ENCODE results near the gene TBC1D10A. TPM values are rescaled to one million over a fixed set of nuclear protein-coding genes. Genes with fewer than 3 reads are reported as not detected.

TBC1D10A gene
- total and polyA plus RNA-seq, 7 donors: 2.2 to 4.8 (median 3.2) TPM

GRCh38 chr22:30247561-30247960 is 79.2 kb downstream of the TBC1D10A start:
- intact Hi-C loops (cut with DNase I): no loop called here
- DNase-seq (no peak), ATAC-seq (no peak)
- Histone ChIP-seq H3K27me3 (ENCODE audit: insufficient read depth in 3 of 3, low read length in 2 of 3) (peaks cover 0 to 51% (median 16%) of the 10 kb centered on the region in 3 donors), H3K4me3 (no peak overlapping the region), H3K27ac (no peak overlapping the region), H3K9me3 (no peaks in the 10 kb centered on the region), H3K36me3 (ENCODE audit: insufficient read depth in 1 of 2, low read depth in 1 of 2) (no peaks in the 10 kb centered on the region), H3K4me1 (peaks cover 4% of the 10 kb centered on the region)
- no peak for TF ChIP-seq CTCF (IDR thresholded peaks at IDR 0.05)
- 78 to 85% (median 82%) methylated on average over 11 of the region's 11 CpGs for WGBS, 3 donors

- no peak for TF ChIP-seq CTCF (IDR thresholded peaks at IDR 0.05)
- peaks cover 4% of the 10 kb centered on the region for H3K4me1 ChIP-seq
- no peaks in the 10 kb centered on the region for H3K36me3 ChIP-seq (ENCODE audit: insufficient read depth in 1 of 2, low read depth in 1 of 2)
- no peak overlapping the region for H3K27ac ChIP-seq
- 33 to 37% (median 33%) methylated on average over 15 of the region's 15 CpGs for WGBS, 3 donors
- H3K4me3 ChIP-seq: peak overlapping the region; percentile 61
- H3K27me3 ChIP-seq (ENCODE audit: insufficient read depth in 3 of 3, low read length in 2 of 3): peaks cover 0 to 51% (median 18%) of the 10 kb centered on the region in 3 donors
- no peaks in the 10 kb centered on the region for H3K9me3 ChIP-seq
- intact Hi-C loops (cut with DNase I): no loop called here
- ATAC-seq: no peak
- DNase-seq: no peak
Observed at GRCh38 chr22:30246814-30247376, 79.8 kb downstream of the TBC1D10A start.

GRCh38 chr22:30245985-30246813 is 80.5 kb downstream of the TBC1D10A start, which contains the start of gene LIF:
LIF (minus strand) TSS chr22:30246759; CDS start chr22:30246695, 64 bp downstream.
- H3K27me3 ChIP-seq (ENCODE audit: insufficient read depth in 3 of 3, low read length in 2 of 3): peaks cover 0 to 51% (median 18%) of the 10 kb centered on the region in 3 donors
- H3K27ac ChIP-seq: no peak within 1 kb of the TSS
- 1 to 4% (median 2%) methylated on average over 42 to 64 of the region's 64 CpGs for WGBS, 3 donors
- intact Hi-C loops (cut with DNase I): no loop called here
- no peaks in the 10 kb centered on the region for H3K36me3 ChIP-seq (ENCODE audit: insufficient read depth in 1 of 2, low read depth in 1 of 2)
- peaks cover 4% of the 10 kb centered on the region for H3K4me1 ChIP-seq
- no peak for TF ChIP-seq CTCF (IDR thresholded peaks at IDR 0.05)
- no peak for DNase-seq
- H3K9me3 ChIP-seq: no peaks in the 10 kb centered on the region
- peak in 2 of 4 donors; percentile 15 to 58 for ATAC-seq
- peak within 1 kb of the TSS; percentile 61 for H3K4me3 ChIP-seq

DNA sequence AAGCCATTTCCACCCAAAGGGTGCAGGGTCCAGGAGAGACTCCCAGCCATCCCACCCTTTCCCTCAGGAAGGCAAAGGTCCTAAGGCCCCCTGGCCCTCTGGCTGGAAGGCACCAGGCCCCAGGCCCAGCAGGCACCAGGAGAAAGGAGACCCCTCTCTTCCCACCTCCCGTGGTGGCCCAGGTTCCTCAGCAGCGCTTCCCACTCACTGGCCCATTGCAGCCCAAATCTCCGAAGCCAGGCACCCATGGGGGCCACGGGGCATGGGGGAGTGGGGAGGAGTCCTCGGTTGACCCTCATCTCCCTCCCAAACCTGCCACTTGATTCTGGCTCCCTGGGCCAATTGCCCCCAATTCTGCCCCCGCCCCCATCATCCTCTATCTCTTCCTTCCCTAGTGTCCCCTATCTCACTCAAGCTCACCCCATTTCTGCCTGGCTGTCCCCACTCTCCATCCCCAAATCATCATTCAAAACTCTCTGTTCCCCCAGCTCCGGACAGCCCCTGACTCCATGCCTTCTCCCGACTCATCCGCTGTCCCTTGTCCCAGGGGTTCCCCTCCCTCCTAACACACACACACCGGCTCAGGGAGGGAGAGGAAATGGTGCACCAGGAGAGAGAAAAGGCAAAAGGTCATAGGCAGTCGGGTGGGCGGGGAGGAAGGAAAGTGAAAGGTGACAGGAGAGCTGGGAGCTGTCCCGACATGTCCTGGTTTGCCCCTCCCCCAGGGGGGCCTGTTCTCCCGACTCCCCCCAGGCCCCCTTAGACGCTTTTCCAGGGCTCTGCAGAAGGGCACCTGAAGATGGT is 81.4 kb downstream of the TBC1D10A start:
- ATAC-seq: no peak
- H3K4me1 ChIP-seq: peaks cover 4% of the 10 kb centered on the region

More for the DNA sequence above, 81.4 kb downstream of the TBC1D10A start:
- H3K27ac ChIP-seq: no peak overlapping the region
- no peak for TF ChIP-seq CTCF (IDR thresholded peaks at IDR 0.05)
- no peak for DNase-seq
- 59 to 60% (median 60%) methylated on average over 13 to 15 of the region's 15 CpGs for WGBS, 3 donors
- intact Hi-C loops (cut with DNase I): no loop called here
- no peaks in the 10 kb centered on the region for H3K9me3 ChIP-seq
- H3K36me3 ChIP-seq (ENCODE audit: insufficient read depth in 1 of 2, low read depth in 1 of 2): no peaks in the 10 kb centered on the region
- peak overlapping the region; percentile 61 for H3K4me3 ChIP-seq
- peaks cover 0 to 51% (median 18%) of the 10 kb centered on the region in 3 donors for H3K27me3 ChIP-seq (ENCODE audit: insufficient read depth in 3 of 3, low read length in 2 of 3)
